HL-60 (cell line): Measurements from ENCODE around the gene NCOA5.

Source experiments
- CTCF ChIP-seq: IDR thresholded peaks from one replicate; pipeline ENCODE4 v1.5.1; 2011; ENCODE audit warnings: low read length, control low read depth, inconsistent platforms; ENCODE audit not compliant: insufficient read depth
- GABPA ChIP-seq: IDR thresholded peaks from 2 replicates; pipeline ENCODE4 v1.6.1; 2012; ENCODE audit warnings: low read depth
- POLR2AphosphoS5 ChIP-seq: IDR thresholded peaks from 2 replicates; pipeline ENCODE4 v1.6.1; 2012; ENCODE audit warnings: low read depth

DNA sequence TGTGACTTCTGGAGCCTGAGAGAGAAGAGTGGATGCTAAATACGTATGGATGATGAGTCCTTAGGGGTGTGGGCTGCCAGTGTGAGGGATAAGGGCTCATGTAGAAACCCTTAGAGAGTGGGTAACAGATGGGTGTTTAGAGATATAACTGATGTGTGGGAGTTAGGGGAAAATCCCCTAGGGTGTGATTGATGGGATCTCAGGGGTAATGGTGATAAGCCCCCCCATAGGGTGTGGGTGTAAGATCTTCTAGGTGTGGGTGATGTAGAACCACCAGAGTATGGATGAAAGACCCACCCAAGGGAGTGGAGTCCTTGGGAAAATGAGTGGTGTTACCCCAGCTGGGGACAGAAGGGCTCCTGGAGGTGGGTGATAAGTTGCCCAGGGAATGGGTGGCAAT is 34.5 kb downstream of the NCOA5 start:
- TF ChIP-seq CTCF (no peak), POLR2AphosphoS5 (no peak), GABPA (no peak)
